ENCODE data around the gene SLC25A26.

The SLC25A26 gene

DNA sequence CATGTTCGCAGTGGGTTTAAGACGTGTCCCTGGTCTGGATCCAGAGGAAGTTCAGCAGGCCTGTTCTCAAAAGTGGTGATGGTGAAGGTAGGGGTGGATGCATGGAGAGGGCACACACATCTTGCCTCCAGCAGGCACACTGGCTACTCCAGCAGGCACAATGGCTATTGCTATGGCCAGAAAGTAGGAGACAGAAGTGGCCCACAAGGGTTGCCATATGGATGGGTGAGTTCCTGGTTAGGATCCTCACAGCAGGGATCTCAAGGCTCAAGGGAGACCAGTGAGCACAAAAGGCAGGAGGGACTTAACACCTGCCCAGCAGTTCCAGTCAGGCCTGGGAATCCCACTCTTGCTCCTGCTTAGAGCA is 172.1 kb downstream of the SLC25A26 start:
- Mint-ChIP-seq H3K9me3 (peaks cover 7% of the 10 kb centered on the region), H3K36me3 (ENCODE audit: low read depth) (peaks cover 32% of the 10 kb centered on the region), H3K4me1 (peaks cover 52% of the 10 kb centered on the region), H3K4me3 (no peak overlapping the region), H3K27me3 (no peaks in the 10 kb centered on the region), H3K27ac (peak overlapping the region; percentile 37)
- no peak for ATAC-seq
- no peak for DNase-seq

DNA sequence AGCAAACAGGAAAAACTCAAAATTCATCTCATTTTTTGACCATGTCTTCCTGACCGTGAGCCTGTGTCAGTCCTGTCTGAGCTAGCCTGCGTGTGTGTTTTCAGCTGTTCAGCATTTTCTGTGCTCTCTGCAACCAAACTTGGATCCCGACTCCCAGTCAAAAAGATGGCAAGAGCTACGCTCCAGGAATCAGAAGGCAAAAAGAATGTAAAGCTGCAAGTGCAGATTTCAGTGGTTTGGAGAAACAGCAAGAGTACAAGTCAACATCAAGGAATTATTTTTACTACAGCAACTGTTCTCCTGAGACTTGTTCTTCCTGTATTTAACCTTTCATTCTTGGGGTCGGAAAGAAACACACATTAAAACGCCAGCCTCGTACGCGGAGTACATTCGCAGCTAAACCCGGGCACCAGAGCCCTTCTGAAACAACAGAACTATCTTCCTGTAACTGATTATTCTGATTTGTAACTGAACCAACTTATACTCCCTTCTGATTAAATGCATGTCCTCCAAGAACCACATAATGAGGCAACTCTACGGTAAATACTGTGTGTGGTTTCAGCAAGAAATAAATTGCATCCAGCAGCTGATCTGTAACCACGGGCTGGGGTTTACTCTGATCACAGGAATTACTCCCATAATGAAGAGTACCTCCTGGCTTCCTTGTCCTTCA is 172.7 kb downstream of the SLC25A26 start:
- Mint-ChIP-seq H3K9me3 (peaks cover 2% of the 10 kb centered on the region), H3K27me3 (no peaks in the 10 kb centered on the region), H3K36me3 (ENCODE audit: low read depth) (peaks cover 29% of the 10 kb centered on the region), H3K4me3 (peak overlapping the region; percentile 51), H3K27ac (peak overlapping the region; percentile 66), H3K4me1 (peaks cover 47% of the 10 kb centered on the region)
- ATAC-seq (no peak), DNase-seq (no peak)

DNA sequence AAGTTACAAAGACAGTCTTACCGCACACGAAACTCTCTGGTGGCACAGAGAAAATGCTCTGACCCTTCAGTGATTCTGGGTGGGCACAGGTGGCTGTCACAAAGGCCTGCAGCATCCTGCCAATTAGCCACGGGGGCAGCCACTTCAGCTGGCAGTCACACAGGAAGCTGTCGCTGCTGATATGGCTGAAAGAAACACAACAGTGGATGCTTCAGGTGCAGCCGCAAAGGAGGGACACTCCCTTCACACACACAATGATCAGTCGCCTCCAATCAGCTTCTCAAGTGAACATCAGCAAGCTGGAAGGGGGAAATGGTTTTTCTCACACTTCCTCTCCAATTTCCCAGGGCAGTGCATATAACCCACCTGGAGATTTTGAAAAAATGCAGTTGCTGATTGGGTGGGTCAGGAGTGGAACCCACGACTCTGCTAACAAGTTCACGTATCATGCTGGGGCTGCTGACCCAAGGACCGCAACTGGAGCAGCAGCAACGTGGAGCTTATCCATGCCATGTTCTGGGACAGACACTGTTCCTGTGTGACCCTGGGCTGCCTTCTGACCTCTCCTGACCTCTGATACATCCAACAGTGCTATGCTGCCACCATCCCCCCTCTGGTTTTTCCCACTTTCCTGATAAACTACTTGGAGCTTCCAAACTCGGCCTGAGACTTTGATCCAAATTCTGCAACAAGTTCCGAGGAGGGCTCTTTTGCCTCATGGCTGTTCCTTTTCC is 173.4 kb downstream of the SLC25A26 start:
- peak; percentile 24 for DNase-seq
- Mint-ChIP-seq H3K27me3 (no peaks in the 10 kb centered on the region), H3K36me3 (ENCODE audit: low read depth) (peaks cover 25% of the 10 kb centered on the region), H3K27ac (peak overlapping the region; percentile 66), H3K9me3 (no peaks in the 10 kb centered on the region), H3K4me1 (peaks cover 47% of the 10 kb centered on the region), H3K4me3 (peak overlapping the region; percentile 51)
- ATAC-seq = peak; percentile 73

DNA sequence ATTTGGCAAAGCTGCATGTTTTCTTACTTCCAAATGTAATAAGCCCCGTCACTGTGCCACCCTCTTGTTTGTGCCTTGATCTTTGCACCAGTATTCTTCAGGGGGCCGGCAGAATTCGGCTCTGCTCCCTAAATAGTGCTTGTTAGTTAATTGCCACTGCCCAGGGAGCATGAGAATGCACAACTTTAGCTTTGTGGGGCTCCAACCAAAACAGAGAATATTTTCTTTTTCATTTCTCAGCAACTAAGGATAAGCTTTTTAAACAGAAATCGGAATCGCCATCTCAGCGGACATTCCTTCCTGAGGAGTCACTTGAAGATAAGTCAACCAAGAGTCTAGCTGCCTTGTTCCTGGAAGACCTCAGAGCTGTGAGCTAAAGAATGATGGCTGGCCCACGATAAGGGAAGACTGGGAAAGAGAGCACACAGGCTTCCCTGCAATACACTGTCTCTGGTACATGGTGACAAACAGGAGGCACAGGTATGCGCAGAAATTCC is 174.0 kb downstream of the SLC25A26 start:
- DNase-seq (no peak), ATAC-seq (no peak)
- Mint-ChIP-seq H3K9me3 (no peaks in the 10 kb centered on the region), H3K36me3 (ENCODE audit: low read depth) (peaks cover 25% of the 10 kb centered on the region), H3K4me3 (no peak overlapping the region), H3K27ac (no peak overlapping the region), H3K4me1 (peaks cover 44% of the 10 kb centered on the region), H3K27me3 (no peaks in the 10 kb centered on the region)

DNA sequence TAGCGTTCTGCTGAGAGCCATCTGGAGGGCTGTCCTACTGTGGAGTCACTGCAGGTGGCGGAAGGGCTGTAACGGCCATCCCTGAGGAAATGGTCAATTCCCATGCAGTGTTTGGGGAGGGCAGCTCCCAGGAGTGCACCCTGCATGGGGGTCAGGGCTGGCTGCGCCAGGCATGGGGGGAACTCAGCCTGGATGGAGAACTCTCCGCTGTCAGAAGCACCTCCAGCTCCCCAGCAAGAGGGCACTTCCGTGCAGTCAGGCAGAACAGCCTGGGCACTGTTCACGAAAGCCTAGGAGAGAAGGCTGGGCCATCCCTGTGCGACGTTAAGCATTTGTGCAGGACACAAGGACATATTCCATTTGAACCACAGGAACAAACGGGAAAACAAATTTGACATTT is 174.8 kb downstream of the SLC25A26 start:
- ATAC-seq (no peak), DNase-seq (no peak)
- Mint-ChIP-seq H3K9me3 (no peaks in the 10 kb centered on the region), H3K27me3 (no peaks in the 10 kb centered on the region), H3K36me3 (ENCODE audit: low read depth) (peaks cover 22% of the 10 kb centered on the region), H3K4me1 (peaks cover 37% of the 10 kb centered on the region), H3K4me3 (no peak overlapping the region), H3K27ac (no peak overlapping the region)

DNA sequence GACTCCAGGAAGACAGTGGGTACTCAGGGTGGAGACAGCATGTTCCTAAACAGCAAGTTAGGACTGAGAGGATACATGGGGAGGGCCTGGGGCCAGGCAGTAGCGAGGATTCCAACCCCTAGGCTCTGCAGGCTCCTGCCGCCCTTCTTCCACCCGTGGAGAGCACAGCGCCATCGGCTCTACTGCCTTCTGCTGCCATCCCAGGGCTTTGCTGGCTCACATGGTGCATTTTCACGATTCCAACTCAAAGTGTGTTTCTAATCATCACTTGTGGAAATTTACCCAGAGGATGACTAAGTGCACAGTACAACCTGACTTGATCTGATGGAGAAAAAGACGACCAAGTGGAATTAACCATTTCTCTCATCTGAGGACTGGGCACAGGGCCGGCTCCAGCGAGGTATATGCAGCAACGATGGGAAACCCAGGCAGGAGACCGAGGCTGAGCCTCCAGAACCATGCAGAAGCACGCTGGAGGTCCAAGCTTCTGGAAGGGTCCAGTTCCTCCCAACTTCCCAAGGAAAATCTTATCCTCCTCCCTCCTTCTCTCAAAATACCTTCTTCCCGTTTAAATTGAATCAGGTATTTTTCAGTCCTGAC is 175.5 kb downstream of the SLC25A26 start:
- H3K27ac Mint-ChIP-seq = no peak overlapping the region
- H3K9me3 Mint-ChIP-seq = no peaks in the 10 kb centered on the region
- H3K4me3 Mint-ChIP-seq = no peak overlapping the region
- DNase-seq (no peak), ATAC-seq (no peak)
- no peaks in the 10 kb centered on the region for H3K27me3 Mint-ChIP-seq
- H3K4me1 Mint-ChIP-seq = peaks cover 32% of the 10 kb centered on the region
- peaks cover 22% of the 10 kb centered on the region for H3K36me3 Mint-ChIP-seq (ENCODE audit: low read depth)

DNA sequence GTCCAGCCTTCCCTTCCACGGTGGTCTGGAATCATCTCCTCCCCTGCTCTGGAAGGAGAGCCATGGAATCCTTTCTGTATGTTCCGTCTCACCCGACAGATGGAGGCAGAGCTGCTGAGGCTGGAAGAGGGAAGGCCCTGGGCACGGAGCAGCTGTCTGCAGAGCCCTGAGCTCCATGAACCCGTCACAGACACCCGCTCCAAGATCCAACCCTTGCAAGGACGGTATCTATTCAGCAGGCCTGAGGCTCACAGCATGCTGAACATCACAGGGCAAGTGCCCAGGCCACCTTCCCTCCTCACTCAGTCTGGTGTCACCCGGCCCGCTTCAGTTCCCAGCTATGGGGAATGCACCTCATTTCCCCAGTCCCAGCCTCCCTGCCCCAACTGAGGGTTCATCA is 176.1 kb downstream of the SLC25A26 start:
- no peak overlapping the region for H3K4me3 Mint-ChIP-seq
- no peak for ATAC-seq
- H3K4me1 Mint-ChIP-seq = peaks cover 30% of the 10 kb centered on the region
- peaks cover 22% of the 10 kb centered on the region for H3K36me3 Mint-ChIP-seq (ENCODE audit: low read depth)
- H3K27me3 Mint-ChIP-seq = no peaks in the 10 kb centered on the region
- DNase-seq = no peak
- no peak overlapping the region for H3K27ac Mint-ChIP-seq
- H3K9me3 Mint-ChIP-seq = no peaks in the 10 kb centered on the region

DNA sequence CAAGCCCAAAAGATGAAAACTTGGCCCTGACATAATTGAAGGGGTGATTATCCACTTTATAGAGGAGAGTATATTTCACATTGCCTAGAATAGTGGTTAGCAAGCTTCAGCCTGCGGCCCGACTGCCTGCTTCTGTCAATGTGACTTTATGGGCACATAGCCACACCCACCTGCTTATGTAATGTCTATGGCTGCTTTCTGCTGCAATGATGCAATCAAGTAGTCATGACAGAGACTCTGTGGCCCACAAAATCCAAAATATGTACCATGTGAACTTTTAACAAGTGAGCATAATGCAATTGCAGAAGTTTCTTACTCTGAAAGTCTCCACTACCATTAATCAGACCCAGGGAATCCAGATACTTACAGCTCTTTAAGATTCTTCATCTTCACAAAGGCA is 176.9 kb downstream of the SLC25A26 start:
- Mint-ChIP-seq H3K4me1 (peaks cover 21% of the 10 kb centered on the region), H3K9me3 (no peaks in the 10 kb centered on the region), H3K27me3 (no peaks in the 10 kb centered on the region), H3K4me3 (no peak overlapping the region), H3K36me3 (ENCODE audit: low read depth) (peaks cover 16% of the 10 kb centered on the region), H3K27ac (no peak overlapping the region)
- DNase-seq (no peak), ATAC-seq (no peak)

DNA sequence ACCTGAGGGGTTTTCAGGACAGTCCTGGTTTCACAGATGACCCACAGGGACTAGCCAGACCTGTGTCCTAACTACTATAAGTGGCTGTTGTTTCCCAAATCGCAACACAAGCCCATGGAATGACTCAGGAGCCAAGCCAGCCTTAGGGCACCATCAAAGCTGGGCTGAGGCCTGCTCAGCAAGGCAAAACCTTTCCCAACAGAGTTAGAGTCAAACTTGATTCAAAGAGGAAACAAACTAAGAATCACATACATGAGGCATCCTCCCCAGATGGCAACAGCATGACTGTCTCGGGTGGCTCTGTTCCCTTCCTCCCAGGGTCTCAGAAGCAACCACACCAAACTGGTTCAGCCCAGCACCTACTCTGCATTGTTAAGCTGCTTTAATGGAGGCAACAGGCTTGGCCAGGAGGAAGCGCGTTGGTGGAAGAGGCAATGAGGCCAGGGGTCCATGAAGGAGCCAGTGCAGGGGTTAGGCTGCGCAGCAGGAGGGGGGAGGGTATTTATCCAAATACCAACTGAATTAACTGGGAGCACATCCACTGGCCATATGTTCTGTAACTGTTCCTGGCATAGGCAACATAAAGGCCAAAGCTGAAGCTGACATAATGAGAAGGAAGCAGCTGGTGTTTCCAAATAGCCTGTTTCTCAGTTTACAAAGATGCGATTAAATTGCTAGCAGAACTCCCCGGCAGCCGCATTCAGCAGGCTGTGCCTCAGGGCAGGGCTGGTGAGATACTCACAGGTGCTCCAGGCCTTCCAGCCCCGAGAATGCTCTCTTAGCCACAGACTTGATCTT is 177.6 kb downstream of the SLC25A26 start:
- H3K4me3 Mint-ChIP-seq = no peak overlapping the region
- peaks cover 14% of the 10 kb centered on the region for H3K4me1 Mint-ChIP-seq
- DNase-seq = no peak
- H3K27ac Mint-ChIP-seq = no peak overlapping the region
- no peaks in the 10 kb centered on the region for H3K9me3 Mint-ChIP-seq
- ATAC-seq = no peak
- H3K36me3 Mint-ChIP-seq (ENCODE audit: low read depth) = peaks cover 11% of the 10 kb centered on the region
- no peaks in the 10 kb centered on the region for H3K27me3 Mint-ChIP-seq

DNA sequence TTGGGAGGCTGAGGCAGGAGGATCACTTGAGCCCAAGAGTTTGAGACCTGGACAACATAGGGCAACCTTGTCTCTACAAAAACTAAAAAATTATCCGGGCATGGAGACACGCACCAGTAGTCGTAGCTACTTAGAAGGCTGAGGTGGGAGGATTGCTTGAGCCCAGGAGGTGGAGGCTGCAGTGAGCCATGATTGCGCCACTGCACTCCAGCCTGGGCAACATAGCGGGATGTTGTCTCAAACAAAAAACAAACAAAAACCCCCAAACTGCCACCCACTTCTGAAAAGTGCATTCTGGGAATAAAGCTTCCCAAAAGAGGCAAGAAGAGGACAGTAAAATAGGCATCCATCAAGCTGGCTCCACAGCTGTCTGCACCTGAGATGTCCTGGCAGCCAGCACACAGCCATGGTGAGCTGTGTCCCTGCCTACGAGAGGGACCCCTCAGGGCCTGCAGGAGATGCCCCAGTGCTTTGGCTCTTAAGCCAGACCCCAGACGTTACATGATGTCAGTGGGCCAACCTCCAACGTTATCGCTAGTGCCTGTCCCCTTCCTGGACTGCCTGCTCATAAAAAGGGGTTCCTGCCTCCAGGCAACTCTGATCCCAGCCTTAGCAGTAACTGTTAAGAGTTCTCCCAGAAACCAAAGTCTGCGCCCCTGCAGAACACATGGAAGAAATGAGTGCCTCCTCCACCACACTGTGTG is 178.9 kb downstream of the SLC25A26 start:
- no peak for ATAC-seq
- no peak for DNase-seq
- no peak overlapping the region for H3K27ac Mint-ChIP-seq
- H3K27me3 Mint-ChIP-seq = no peaks in the 10 kb centered on the region
- no peak overlapping the region for H3K4me3 Mint-ChIP-seq
- H3K36me3 Mint-ChIP-seq (ENCODE audit: low read depth) = peaks cover 10% of the 10 kb centered on the region
- H3K9me3 Mint-ChIP-seq = no peaks in the 10 kb centered on the region
- peaks cover 3% of the 10 kb centered on the region for H3K4me1 Mint-ChIP-seq

DNA sequence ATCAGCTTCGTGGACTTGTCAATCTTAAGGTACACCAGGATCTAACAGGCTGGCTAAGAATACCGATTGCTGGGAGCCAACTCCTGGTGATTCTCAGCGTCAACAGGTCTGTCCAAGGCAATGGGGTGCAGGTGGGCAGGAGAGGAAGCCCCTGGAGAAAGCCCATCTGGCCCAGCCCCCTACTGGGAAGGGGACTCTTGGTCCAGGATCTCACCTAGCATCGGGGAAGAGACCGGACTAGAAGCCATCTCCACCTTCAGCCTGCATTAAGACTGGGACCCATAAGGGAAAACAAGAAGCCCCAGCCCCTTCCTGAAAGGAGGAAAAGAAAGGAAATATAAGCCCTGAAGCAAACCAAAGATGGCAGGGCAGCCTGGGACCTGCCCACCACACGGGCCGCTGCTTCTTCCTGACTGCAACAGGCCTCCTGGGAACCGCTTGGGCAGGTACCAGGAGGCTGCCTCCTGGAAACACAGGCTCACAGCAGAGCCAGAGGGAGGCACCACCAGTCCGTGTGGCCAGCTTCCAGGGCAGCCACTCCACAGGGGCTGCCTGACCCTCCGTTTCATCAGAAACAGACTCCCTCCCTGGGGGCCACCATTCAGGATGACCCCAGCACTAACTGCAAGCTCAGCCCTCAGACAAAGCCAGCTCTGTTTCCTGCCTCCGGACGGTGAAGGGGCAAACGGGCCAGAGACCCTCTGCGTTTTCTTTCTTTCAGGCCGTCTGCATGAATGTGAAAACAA is 179.8 kb downstream of the SLC25A26 start:
- peaks cover 6% of the 10 kb centered on the region for H3K36me3 Mint-ChIP-seq (ENCODE audit: low read depth)
- H3K4me3 Mint-ChIP-seq = no peak overlapping the region
- H3K27me3 Mint-ChIP-seq = no peaks in the 10 kb centered on the region

DNA sequence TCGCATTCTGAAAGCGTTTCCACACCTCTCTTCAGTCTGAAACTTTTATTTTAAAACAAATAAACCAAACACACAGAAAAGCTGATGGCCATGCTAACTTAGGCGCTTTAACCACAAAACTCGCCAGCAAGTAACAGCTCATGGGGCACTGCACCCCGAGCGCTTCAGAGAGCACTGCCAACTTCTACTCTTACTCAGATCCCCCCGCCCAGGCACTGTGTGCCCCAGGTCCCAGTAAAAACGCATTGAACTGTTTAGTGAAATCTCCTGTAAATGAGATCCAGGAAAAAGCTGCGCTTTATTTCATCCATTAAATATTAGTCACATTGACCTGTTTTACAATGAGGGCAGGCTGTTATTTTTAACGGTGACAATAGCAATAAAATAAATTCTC is 180.4 kb downstream of the SLC25A26 start:
- no peak overlapping the region for H3K27ac Mint-ChIP-seq
- H3K27me3 Mint-ChIP-seq = no peaks in the 10 kb centered on the region
- peaks cover 6% of the 10 kb centered on the region for H3K36me3 Mint-ChIP-seq (ENCODE audit: low read depth)
- no peak for DNase-seq
- H3K4me3 Mint-ChIP-seq = no peak overlapping the region
- no peaks in the 10 kb centered on the region for H3K9me3 Mint-ChIP-seq
- no peak for ATAC-seq
- no peaks in the 10 kb centered on the region for H3K4me1 Mint-ChIP-seq

More for the DNA sequence above, 179.8 kb downstream of the SLC25A26 start:
- no peak for ATAC-seq
- no peak overlapping the region for H3K27ac Mint-ChIP-seq
- H3K9me3 Mint-ChIP-seq = no peaks in the 10 kb centered on the region
- H3K4me1 Mint-ChIP-seq = no peaks in the 10 kb centered on the region
- DNase-seq = no peak

DNA sequence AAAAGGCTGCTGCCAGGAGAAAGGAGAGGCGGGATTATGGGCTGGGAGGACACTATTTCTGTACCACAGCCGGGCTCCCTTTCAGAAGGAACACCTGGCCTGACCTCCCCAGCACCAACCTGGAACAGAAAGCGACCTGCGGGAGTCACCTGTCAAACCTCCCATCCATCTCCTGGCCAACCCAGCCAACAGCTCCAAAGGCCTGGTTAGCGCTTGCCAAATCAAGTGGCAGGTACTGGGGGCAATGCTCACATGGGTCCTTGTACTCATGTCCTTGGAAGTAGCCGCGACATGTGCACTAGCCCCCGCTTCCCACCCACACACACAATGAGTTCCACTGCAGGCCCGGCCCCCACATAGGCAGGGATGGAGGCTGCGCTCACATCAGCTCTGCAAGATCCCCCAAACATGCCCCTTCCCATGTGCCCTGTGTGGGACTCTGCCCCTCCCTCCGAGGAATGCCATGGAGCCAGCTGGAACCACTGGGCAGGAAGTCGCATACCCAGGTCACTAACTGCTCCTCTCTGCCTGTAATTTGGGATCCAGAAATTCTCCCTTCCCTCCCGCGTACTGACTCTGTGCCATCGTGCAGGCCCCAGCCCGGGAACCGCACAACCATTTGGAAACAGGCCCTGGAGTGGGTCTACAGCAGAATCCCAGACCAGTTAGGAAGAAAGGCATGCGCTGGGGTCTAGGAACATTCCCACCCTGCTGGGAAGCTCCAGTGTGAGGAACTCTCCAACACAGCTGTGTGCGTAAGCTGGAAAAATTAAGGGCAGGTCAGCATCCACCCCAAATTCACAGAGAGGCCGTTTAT is 181.1 kb downstream of the SLC25A26 start:
- H3K36me3 Mint-ChIP-seq (ENCODE audit: low read depth) = peaks cover 5% of the 10 kb centered on the region

More for the DNA sequence above, 181.1 kb downstream of the SLC25A26 start:
- DNase-seq (no peak), ATAC-seq (no peak)
- Mint-ChIP-seq H3K4me3 (no peak overlapping the region), H3K4me1 (no peaks in the 10 kb centered on the region), H3K27me3 (no peaks in the 10 kb centered on the region), H3K9me3 (no peaks in the 10 kb centered on the region), H3K27ac (no peak overlapping the region)

All from activated naive CD8-positive, alpha-beta T cell treated with anti-CD3 and anti-CD28 coated beads, Interleukin-2, amount 50 U/mL, for 24 hours (primary cell).